ENCODE measurements around the gene CCDC149. TPM values are rescaled to one million over a fixed set of nuclear protein-coding genes. Genes with fewer than 3 reads are reported as not detected.

The CCDC149 gene
- polyA plus RNA-seq, 1 experiment, result 10.2 TPM

GRCh38 chr4:24949970-24950369, 37.1 kb upstream of the CCDC149 start:
- DNase-seq (ENCODE audit: low read depth), result no peak
- no peaks in the 10 kb centered on the region for H3K36me3 ChIP-seq (ENCODE audit: control insufficient read depth, insufficient read depth, low read length)
- no peak for TF ChIP-seq CTCF (IDR thresholded peaks at IDR 0.05; ENCODE audit: insufficient read depth, low read depth, low read length)
- peaks cover 2% of the 10 kb centered on the region for H3K27me3 ChIP-seq (ENCODE audit: control insufficient read depth, insufficient read depth, low read length)
- H3K4me3 ChIP-seq (ENCODE audit: low read depth, low read length), result no peak overlapping the region
- ChIA-PET POLR2A (no interaction called here), CTCF (no interaction called here)

DNA sequence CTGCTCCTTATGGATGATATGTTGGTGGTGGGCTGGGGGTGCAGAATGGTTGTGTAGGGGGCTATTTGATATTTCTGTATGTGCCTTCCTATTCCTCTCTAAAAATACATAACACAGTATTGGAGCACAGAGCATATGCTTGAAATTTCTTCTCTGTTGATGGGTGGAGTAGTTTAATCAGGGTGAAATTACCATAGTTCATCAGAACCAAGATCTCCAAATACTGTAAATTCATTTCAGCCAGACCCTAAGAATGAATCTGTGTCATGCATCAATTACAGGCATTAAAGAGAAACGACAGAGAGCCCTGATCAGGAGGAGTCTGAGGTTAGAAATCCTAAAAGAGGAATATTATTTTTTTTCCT, 25.1 kb upstream of the CCDC149 start:
- CTCF ChIA-PET, result no interaction called here
- TF ChIP-seq CTCF (IDR thresholded peaks at IDR 0.05; ENCODE audit: insufficient read depth, low read depth, low read length), result no peak

GRCh38 chr4:24937176-24937916, 24.5 kb upstream of the CCDC149 start:
- H3K27me3 ChIP-seq (ENCODE audit: control insufficient read depth, insufficient read depth, low read length), result no peaks in the 10 kb centered on the region; the same call in 1 of the 2 replicates
- no peak overlapping the region for H3K4me3 ChIP-seq (ENCODE audit: low read depth, low read length)
- no peak for DNase-seq (ENCODE audit: low read depth)
- POLR2A ChIA-PET, result no interaction called here
- H3K36me3 ChIP-seq (ENCODE audit: control insufficient read depth, insufficient read depth, low read length), result no peaks in the 10 kb centered on the region
- CTCF ChIA-PET, result interaction anchor here (1.0 kb wide), 1 partner anchor 9 kb away, joined by 3 read pairs; no protein-coding TSS in a partner anchor
- no peak for TF ChIP-seq CTCF (IDR thresholded peaks at IDR 0.05; ENCODE audit: insufficient read depth, low read depth, low read length)

More for the DNA sequence above, 25.1 kb upstream of the CCDC149 start:
- no peak for DNase-seq (ENCODE audit: low read depth)
- H3K4me3 ChIP-seq (ENCODE audit: low read depth, low read length), result no peak overlapping the region
- no peaks in the 10 kb centered on the region; the same call in 1 of the 2 replicates for H3K27me3 ChIP-seq (ENCODE audit: control insufficient read depth, insufficient read depth, low read length)
- no peaks in the 10 kb centered on the region for H3K36me3 ChIP-seq (ENCODE audit: control insufficient read depth, insufficient read depth, low read length)
- POLR2A ChIA-PET, result no interaction called here

DNA sequence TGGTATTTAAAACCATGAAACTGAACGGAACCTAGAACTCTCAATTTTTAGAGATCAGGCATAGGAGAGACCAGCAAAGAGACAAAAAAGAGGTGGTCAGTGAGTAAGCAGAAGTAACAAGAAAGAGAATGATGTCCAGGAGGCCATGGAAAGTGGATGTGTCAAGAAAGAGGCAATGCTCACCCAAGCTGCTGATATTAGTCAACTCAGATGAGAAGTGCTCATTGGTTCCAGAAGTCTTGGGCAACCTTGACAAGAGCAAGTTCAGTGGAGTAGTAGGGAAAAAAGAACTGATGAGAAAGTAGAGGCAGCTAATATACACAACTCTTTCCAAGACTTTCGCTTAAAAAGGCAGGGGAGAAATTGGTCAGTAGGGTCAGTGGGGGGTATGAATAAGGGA, 23.0 kb upstream of the CCDC149 start:
- no peak for DNase-seq (ENCODE audit: low read depth)
- no peak for TF ChIP-seq CTCF (IDR thresholded peaks at IDR 0.05; ENCODE audit: insufficient read depth, low read depth, low read length)
- H3K4me3 ChIP-seq (ENCODE audit: low read depth, low read length), result no peak overlapping the region
- ChIA-PET POLR2A (no interaction called here), CTCF (no interaction called here)
- H3K36me3 ChIP-seq (ENCODE audit: control insufficient read depth, insufficient read depth, low read length), result no peaks in the 10 kb centered on the region
- H3K27me3 ChIP-seq (ENCODE audit: control insufficient read depth, insufficient read depth, low read length), result no peaks in the 10 kb centered on the region; the same call in 1 of the 2 replicates

GRCh38 chr4:24934311-24934710, 21.5 kb upstream of the CCDC149 start:
- no peak overlapping the region for H3K4me3 ChIP-seq (ENCODE audit: low read depth, low read length)
- H3K36me3 ChIP-seq (ENCODE audit: control insufficient read depth, insufficient read depth, low read length), result no peaks in the 10 kb centered on the region
- peaks cover 2% of the 10 kb centered on the region for H3K27me3 ChIP-seq (ENCODE audit: control insufficient read depth, insufficient read depth, low read length)
- POLR2A ChIA-PET, result no interaction called here
- CTCF ChIA-PET, result no interaction called here
- TF ChIP-seq CTCF (IDR thresholded peaks at IDR 0.05; ENCODE audit: insufficient read depth, low read depth, low read length), result no peak
- DNase-seq (ENCODE audit: low read depth), result no peak
